Activated naive CD4-positive, alpha-beta T cell treated with Interleukin-2 at 50 U/mL for 16 hours (primary cell): ENCODE data around the gene CCDC33.

Experiments used
- DNase-seq: peaks from one replicate; pipeline ENCODE4 v3.0.0-alpha.2; 2020

Gene CCDC33

GRCh38 chr15:74235962-74236361, at the start of gene CCDC33:
TSS of gene CCDC33 (plus strand) at chr15:74236326. CDS start at chr15:74236720, 394 bp downstream.
- no peak for DNase-seq

GRCh38 chr15:74188216-74188615, 47.9 kb upstream of the CCDC33 start:
- no peak for DNase-seq

GRCh38 chr15:74191798-74192197, 44.3 kb upstream of the CCDC33 start:
- DNase-seq = no peak

- no peak for DNase-seq
These were observed 43.4 kb upstream of the CCDC33 start for GRCh38 chr15:74192751-74193150.

- no peak for DNase-seq
These were observed 42.8 kb upstream of the CCDC33 start for GRCh38 chr15:74193299-74193718.

GRCh38 chr15:74193905-74194304, 42.2 kb upstream of the CCDC33 start:
- no peak for DNase-seq

- DNase-seq = no peak
These were observed 41.3 kb upstream of the CCDC33 start for GRCh38 chr15:74194572-74195559.

GRCh38 chr15:74196175-74196574, 40.0 kb upstream of the CCDC33 start:
- no peak for DNase-seq

GRCh38 chr15:74197176-74197965, 38.8 kb upstream of the CCDC33 start:
- no peak for DNase-seq

- no peak for DNase-seq
These were observed 36.9 kb upstream of the CCDC33 start for GRCh38 chr15:74199297-74199652.

- no peak for DNase-seq
These were observed 35.7 kb upstream of the CCDC33 start for GRCh38 chr15:74200412-74200815.

GRCh38 chr15:74200871-74201419, 35.2 kb upstream of the CCDC33 start:
- DNase-seq = no peak

- no peak for DNase-seq
These were observed 34.3 kb upstream of the CCDC33 start for GRCh38 chr15:74201710-74202420.

GRCh38 chr15:74202452-74203401, 33.4 kb upstream of the CCDC33 start, which contains the start of gene STRA6:
TSS of gene STRA6 (minus strand) at chr15:74202787. CDS start at chr15:74202267, 520 bp downstream.
- DNase-seq = no peak

- DNase-seq = no peak
These were observed 32.2 kb upstream of the CCDC33 start for GRCh38 chr15:74203914-74204431.

GRCh38 chr15:74205582-74205947, 30.6 kb upstream of the CCDC33 start:
- no peak for DNase-seq

- no peak for DNase-seq
These were observed 29.3 kb upstream of the CCDC33 start for GRCh38 chr15:74206801-74207281.

- no peak for DNase-seq
These were observed 28.3 kb upstream of the CCDC33 start for GRCh38 chr15:74207652-74208440.

- DNase-seq = no peak
These were observed 27.6 kb upstream of the CCDC33 start for GRCh38 chr15:74208496-74208895.

GRCh38 chr15:74208901-74209559, 27.1 kb upstream of the CCDC33 start:
- no peak for DNase-seq
